Measurements from ENCODE around the gene PRKCQ. TPM values are rescaled to one million over a fixed set of nuclear protein-coding genes. Genes with fewer than 3 reads are reported as not detected.

Gene PRKCQ
- total and polyA plus RNA-seq, 3 donors from 2014 or later: 2.5 to 3.0 (median 2.9) TPM

- 54 to 61% methylated on average over 18 of the region's 18 CpGs for WGBS, 2 donors
- H3K27ac ChIP-seq: no peak overlapping the region
- DNase-seq: peak; percentile 34
Observed at GRCh38 chr10:6530211-6530840, 49.8 kb downstream of the PRKCQ start.

GRCh38 chr10:6528198-6528950, 51.7 kb downstream of the PRKCQ start:
- TF ChIP-seq CTCF (IDR thresholded peaks at IDR 0.05) (no peak), POLR2A (IDR thresholded peaks at IDR 0.05) (no peak)
- no peak overlapping the region for H3K27ac ChIP-seq
- H3K9me3 ChIP-seq: no peaks in the 10 kb centered on the region
- 90 to 92% methylated on average over 12 of the region's 12 CpGs for WGBS, 2 donors
- DNase-seq: no peak
- H3K27me3 ChIP-seq: no peaks in the 10 kb centered on the region
- H3K36me3 ChIP-seq (ENCODE audit: low read depth, missing control alignments): no peaks in the 10 kb centered on the region
- no peak overlapping the region for H3K4me3 ChIP-seq
- intact Hi-C loops (cut with DNase I; ENCODE audit: low total_unique reads): no loop called here
- H3K4me1 ChIP-seq: no peaks in the 10 kb centered on the region

More at GRCh38 chr10:6530211-6530840, 49.8 kb downstream of the PRKCQ start:
- Histone ChIP-seq H3K9me3 (no peaks in the 10 kb centered on the region), H3K4me3 (peak overlapping the region; percentile 24 to 36), H3K36me3 (ENCODE audit: low read depth, missing control alignments) (no peaks in the 10 kb centered on the region), H3K27me3 (no peaks in the 10 kb centered on the region), H3K4me1 (no peaks in the 10 kb centered on the region)
- intact Hi-C loops (cut with DNase I; ENCODE audit: low total_unique reads): no loop called here
- TF ChIP-seq CTCF (IDR thresholded peaks at IDR 0.05) (no peak), POLR2A (IDR thresholded peaks at IDR 0.05) (no peak)

- H3K36me3 ChIP-seq (ENCODE audit: low read depth, missing control alignments): no peaks in the 10 kb centered on the region
- no peaks in the 10 kb centered on the region for H3K27me3 ChIP-seq
- H3K9me3 ChIP-seq: no peaks in the 10 kb centered on the region
- WGBS, 2 donors: 62 to 78% methylated on average over 4 of the region's 4 CpGs
- H3K27ac ChIP-seq: no peak overlapping the region
- H3K4me3 ChIP-seq: no peak overlapping the region
- intact Hi-C loops (cut with DNase I; ENCODE audit: low total_unique reads): no loop called here
- no peak for TF ChIP-seq CTCF (IDR thresholded peaks at IDR 0.05)
- no peak for TF ChIP-seq POLR2A (IDR thresholded peaks at IDR 0.05)
- DNase-seq: no peak
- no peaks in the 10 kb centered on the region for H3K4me1 ChIP-seq
Observed at GRCh38 chr10:6525599-6526165, 54.4 kb downstream of the PRKCQ start.

GRCh38 chr10:6522230-6522629, 57.8 kb downstream of the PRKCQ start:
- Histone ChIP-seq H3K4me3 (no peak overlapping the region), H3K4me1 (no peaks in the 10 kb centered on the region), H3K27me3 (no peaks in the 10 kb centered on the region), H3K36me3 (ENCODE audit: low read depth, missing control alignments) (no peaks in the 10 kb centered on the region), H3K9me3 (no peaks in the 10 kb centered on the region), H3K27ac (no peak overlapping the region)
- no peak for TF ChIP-seq POLR2A (IDR thresholded peaks at IDR 0.05)
- TF ChIP-seq CTCF (IDR thresholded peaks at IDR 0.05): no peak
- 94 to 95% methylated on average over 6 of the region's 6 CpGs for WGBS, 2 donors
- intact Hi-C loops (cut with DNase I; ENCODE audit: low total_unique reads): no loop called here
- DNase-seq: no peak

All from testis (tissue), 3 donors.